ENCODE measurements around the gene TNXB.

- no peak for TF ChIP-seq CTCF (IDR thresholded peaks at IDR 0.05)
- no peak for TF ChIP-seq POLR2A (IDR thresholded peaks at IDR 0.05)
Measured at GRCh38 chr6:32069878-32070515, 39.1 kb downstream of the TNXB start.
